Fibroblast of lung (primary cell): ENCODE measurements around the gene RUBCN. TPM values are rescaled to one million over a fixed set of nuclear protein-coding genes. Genes with fewer than 3 reads are reported as not detected.

Experiments
- DNase-seq, 2 donors: peaks; one replicate each; pipeline versions ENCODE4 v3.0.0 to v3.0.0-alpha.2; 2010; ENCODE audit warnings: low read depth in 2 of 2
- H2AFZ ChIP-seq: 2 replicates; pipeline ENCODE4 v1.5.1; 2012; ENCODE audit warnings: low read length, control low read depth, inconsistent platforms
- H3K27ac ChIP-seq: 2 replicates; pipeline ENCODE4 v1.5.1; 2011; ENCODE audit warnings: low read length, control low read depth; ENCODE audit not compliant: insufficient read depth
- H3K27me3 ChIP-seq: 2 replicates; pipeline ENCODE4 v1.5.1; 2011; ENCODE audit warnings: mild to moderate bottlenecking, low read length; ENCODE audit not compliant: control insufficient read depth, insufficient read depth
- H3K36me3 ChIP-seq: 2 replicates; pipeline ENCODE4 v1.5.1; 2011; ENCODE audit warnings: low read length; ENCODE audit not compliant: control insufficient read depth, insufficient read depth
- H3K4me1 ChIP-seq: 2 replicates; pipeline ENCODE4 v1.5.1; 2011; ENCODE audit warnings: low read length; ENCODE audit not compliant: control insufficient read depth, insufficient read depth; ENCODE audit errors: extremely low read depth
- H3K4me2 ChIP-seq: 2 replicates; pipeline ENCODE4 v1.5.1; 2011; ENCODE audit warnings: low read length, control low read depth; ENCODE audit not compliant: insufficient read depth; ENCODE audit errors: extremely low read depth
- H3K4me3 ChIP-seq, 4 experiments: fragments of 200-600 bp in 1 of 4; sonication (generic) in 1 of 4; replicated peaks in 1 of 4; 2 replicates each; pipeline ENCODE4 v1.5.1; 2011 to 2016; ENCODE audit warnings: low read length in 4 of 4, low read depth in 3 of 4, mild to moderate bottlenecking in 3 of 4, control low read depth in 2 of 4, inconsistent platforms in 1 of 4, mixed read lengths in 1 of 4; ENCODE audit not compliant: insufficient read depth in 1 of 4; ENCODE audit errors: control extremely low read depth in 1 of 4
- H3K79me2 ChIP-seq: 2 replicates; pipeline ENCODE4 v1.5.1; 2012; ENCODE audit warnings: mild to moderate bottlenecking, low read length, inconsistent platforms; ENCODE audit not compliant: control insufficient read depth, insufficient read depth
- H3K9ac ChIP-seq: 2 replicates; pipeline ENCODE4 v1.5.1; 2011; ENCODE audit warnings: mild to moderate bottlenecking, low read length, control low read depth; ENCODE audit not compliant: insufficient read depth
- H3K9me3 ChIP-seq: 2 replicates; pipeline ENCODE4 v1.5.1; 2012; ENCODE audit warnings: low read depth, low read length; ENCODE audit not compliant: control insufficient read depth, insufficient read depth
- H4K20me1 ChIP-seq: 2 replicates; pipeline ENCODE4 v1.5.1; 2011; ENCODE audit warnings: low read length; ENCODE audit not compliant: control insufficient read depth, insufficient read depth; ENCODE audit errors: extremely low read depth
- EZH2 ChIP-seq: IDR thresholded peaks from 2 replicates; pipeline ENCODE4 v1.5.1; 2012; ENCODE audit warnings: low read length, control low read depth, mild to moderate bottlenecking; ENCODE audit errors: missing control alignments
- polyA plus RNA-seq, 2 donors: library from polyadenylated mRNA; depleted of rRNA in 1 of 2; stranded (reverse) in 1 of 2; unstranded in 1 of 2; fragments of >200 nt; gene quantifications; 2 replicates each; pipeline ENCODE4 v1.2.1, GENCODE V29; 2011 to 2012; ENCODE audit warnings: missing spikeins in 1 of 2
- total RNA-seq: library from RNA; depleted of rRNA; stranded (reverse); fragments of >200 nt; gene quantifications from 2 replicates; pipeline ENCODE4 v1.2.1, GENCODE V29; 2014
- TF ChIP-seq, protein P1 (sequence below), 2 donors: IDR thresholded peaks in 1 of 2; conservative IDR thresholded peaks in 1 of 2; 1 replicate in 1 of 2; 2 replicates in 1 of 2; pipeline ENCODE4 v1.5.1; 2011 to 2012; ENCODE audit warnings: low read length in 2 of 2, control low read depth in 1 of 2, inconsistent platforms in 1 of 2, low read depth in 1 of 2, mild to moderate bottlenecking in 1 of 2

Gene RUBCN
- total and polyA plus RNA-seq, 2 donors (not counting 1 experiment from before 2014, with no cell fraction given), result 13.0 to 15.2 TPM

GRCh38 chr3:197697355-197697754, 39.3 kb downstream of the RUBCN start:
- TF ChIP-seq EZH2, result no peak
- TF ChIP-seq, protein P1, sequence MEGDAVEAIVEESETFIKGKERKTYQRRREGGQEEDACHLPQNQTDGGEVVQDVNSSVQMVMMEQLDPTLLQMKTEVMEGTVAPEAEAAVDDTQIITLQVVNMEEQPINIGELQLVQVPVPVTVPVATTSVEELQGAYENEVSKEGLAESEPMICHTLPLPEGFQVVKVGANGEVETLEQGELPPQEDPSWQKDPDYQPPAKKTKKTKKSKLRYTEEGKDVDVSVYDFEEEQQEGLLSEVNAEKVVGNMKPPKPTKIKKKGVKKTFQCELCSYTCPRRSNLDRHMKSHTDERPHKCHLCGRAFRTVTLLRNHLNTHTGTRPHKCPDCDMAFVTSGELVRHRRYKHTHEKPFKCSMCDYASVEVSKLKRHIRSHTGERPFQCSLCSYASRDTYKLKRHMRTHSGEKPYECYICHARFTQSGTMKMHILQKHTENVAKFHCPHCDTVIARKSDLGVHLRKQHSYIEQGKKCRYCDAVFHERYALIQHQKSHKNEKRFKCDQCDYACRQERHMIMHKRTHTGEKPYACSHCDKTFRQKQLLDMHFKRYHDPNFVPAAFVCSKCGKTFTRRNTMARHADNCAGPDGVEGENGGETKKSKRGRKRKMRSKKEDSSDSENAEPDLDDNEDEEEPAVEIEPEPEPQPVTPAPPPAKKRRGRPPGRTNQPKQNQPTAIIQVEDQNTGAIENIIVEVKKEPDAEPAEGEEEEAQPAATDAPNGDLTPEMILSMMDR (conservative IDR thresholded peaks at IDR 0.05 in 1 of 2, IDR thresholded peaks at IDR 0.05 in 1 of 2; ENCODE audit: low read depth in 1 of 2, low read length in 2 of 2), result no peak
- no peak overlapping the region for H3K9ac ChIP-seq
- H4K20me1 ChIP-seq, result no peaks in the 10 kb centered on the region
- no peaks in the 10 kb centered on the region for H3K4me1 ChIP-seq
- no peak overlapping the region for H3K4me2 ChIP-seq
- H3K9me3 ChIP-seq, result no peaks in the 10 kb centered on the region
- no peak overlapping the region for H3K27ac ChIP-seq
- no peaks in the 10 kb centered on the region for H3K27me3 ChIP-seq
- no peak overlapping the region for H2AFZ ChIP-seq
- no peaks in the 10 kb centered on the region for H3K79me2 ChIP-seq
- H3K4me3 ChIP-seq, result no peak overlapping the region
- H3K36me3 ChIP-seq, result peaks cover 17% of the 10 kb centered on the region
- DNase-seq, result no peak

- Histone ChIP-seq H3K4me3 (no peak overlapping the region), H3K9me3 (no peaks in the 10 kb centered on the region), H3K4me2 (no peak overlapping the region), H2AFZ (no peak overlapping the region), H3K36me3 (peaks cover 9% of the 10 kb centered on the region), H3K79me2 (no peaks in the 10 kb centered on the region), H3K9ac (no peak overlapping the region), H4K20me1 (no peaks in the 10 kb centered on the region), H3K4me1 (no peaks in the 10 kb centered on the region), H3K27me3 (no peaks in the 10 kb centered on the region), H3K27ac (no peak overlapping the region)
- TF ChIP-seq, protein P1 (conservative IDR thresholded peaks at IDR 0.05 in 1 of 2, IDR thresholded peaks at IDR 0.05 in 1 of 2; ENCODE audit: low read depth in 1 of 2, low read length in 2 of 2), result no peak
- no peak for TF ChIP-seq EZH2
- DNase-seq, result no peak
These were observed 42.5 kb downstream of the RUBCN start for GRCh38 chr3:197694251-197694650.

- H3K4me1 ChIP-seq, result no peaks in the 10 kb centered on the region
- H4K20me1 ChIP-seq, result no peaks in the 10 kb centered on the region
- TF ChIP-seq, protein P1 (conservative IDR thresholded peaks at IDR 0.05 in 1 of 2, IDR thresholded peaks at IDR 0.05 in 1 of 2; ENCODE audit: low read depth in 1 of 2, low read length in 2 of 2), result no peak
- TF ChIP-seq EZH2, result no peak
- no peak overlapping the region for H2AFZ ChIP-seq
- no peaks in the 10 kb centered on the region for H3K27me3 ChIP-seq
- peaks cover 11% of the 10 kb centered on the region for H3K36me3 ChIP-seq
- peak in 1 of 2 donors; percentile 58 for DNase-seq
- H3K79me2 ChIP-seq, result no peaks in the 10 kb centered on the region
- H3K4me2 ChIP-seq, result no peak overlapping the region
- no peaks in the 10 kb centered on the region for H3K9me3 ChIP-seq
- H3K9ac ChIP-seq, result no peak overlapping the region
- H3K27ac ChIP-seq, result no peak overlapping the region
- H3K4me3 ChIP-seq, result no peak overlapping the region
These were observed 44.1 kb downstream of the RUBCN start for GRCh38 chr3:197692641-197693040.
